Fibroblast of peridontal ligament (primary cell): ENCODE data around the gene NR3C2.
"Not testable (repeated sequence)": the region's sequence is repeated elsewhere in the genome, so short reads cannot be mapped to it uniquely, and the experiment has no call there.

Experiments used
- DNase-seq: peaks from one replicate; pipeline ENCODE4 v3.0.0-alpha.2; 2010; ENCODE audit errors: extremely low read depth

The NR3C2 gene

DNA sequence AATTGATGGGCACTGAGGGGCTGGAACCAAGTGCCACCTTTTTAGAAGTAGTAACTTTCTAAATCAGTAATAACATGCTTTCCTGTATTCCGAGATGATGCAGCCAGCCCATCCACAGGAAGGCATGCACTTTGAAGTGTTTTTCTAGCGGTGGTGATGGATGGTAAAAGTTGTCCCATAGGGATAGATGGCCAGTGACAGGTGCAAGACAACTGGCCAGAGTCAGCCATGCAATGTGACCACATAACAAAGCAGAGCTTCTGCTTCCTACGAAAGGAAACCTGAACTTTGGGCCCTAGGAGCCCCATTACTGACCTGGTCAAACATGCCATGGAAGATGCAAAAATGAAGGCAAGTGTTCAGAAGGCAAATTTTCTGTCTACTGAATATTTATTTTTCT is 72.3 kb downstream of the NR3C2 start:
- DNase-seq = no peak

- DNase-seq = no peak
Observed at GRCh38 chr4:148367756-148368155, 74.5 kb downstream of the NR3C2 start.

DNA sequence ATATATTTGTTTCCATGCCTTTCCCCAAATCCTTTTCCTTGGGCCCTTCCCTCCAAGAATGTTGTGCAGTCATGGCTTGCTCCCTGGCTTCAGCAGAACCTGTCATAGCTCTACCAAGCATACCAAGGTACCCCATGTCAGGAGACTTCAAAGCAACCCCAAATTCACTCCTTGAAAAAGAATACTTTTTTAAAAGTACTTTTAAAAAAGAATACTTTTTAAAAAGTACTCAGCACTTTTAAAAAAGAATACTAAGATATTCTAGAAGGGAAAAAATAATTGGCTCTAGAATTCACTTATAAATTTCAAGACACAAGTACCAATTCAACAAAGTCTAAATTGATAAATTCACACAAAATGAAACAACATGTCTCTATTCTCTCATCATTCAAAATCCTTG is 76.0 kb downstream of the NR3C2 start:
- no peak for DNase-seq

DNA sequence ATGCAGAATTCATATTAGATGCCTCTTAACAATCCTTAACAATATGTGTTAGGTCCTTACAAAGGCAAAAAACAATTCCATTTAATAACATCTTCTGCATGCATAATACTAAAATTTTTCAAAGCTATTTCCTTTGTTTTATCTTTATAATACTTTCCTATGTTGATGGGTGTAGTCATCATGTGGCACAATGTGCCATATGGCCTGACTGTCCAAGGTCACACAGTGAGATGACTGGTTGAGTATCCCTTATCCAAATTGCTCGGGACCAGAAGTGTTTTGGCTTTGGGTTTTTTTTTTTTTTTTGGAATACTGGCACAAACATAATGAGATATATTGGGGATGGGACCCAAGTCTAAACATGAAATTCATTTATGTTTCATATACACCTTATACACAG is 77.7 kb downstream of the NR3C2 start:
- DNase-seq = no peak

GRCh38 chr4:148359769-148360168 is 82.4 kb downstream of the NR3C2 start:
- no peak for DNase-seq

GRCh38 chr4:148355442-148356123 is 86.6 kb downstream of the NR3C2 start:
- DNase-seq = no peak

DNA sequence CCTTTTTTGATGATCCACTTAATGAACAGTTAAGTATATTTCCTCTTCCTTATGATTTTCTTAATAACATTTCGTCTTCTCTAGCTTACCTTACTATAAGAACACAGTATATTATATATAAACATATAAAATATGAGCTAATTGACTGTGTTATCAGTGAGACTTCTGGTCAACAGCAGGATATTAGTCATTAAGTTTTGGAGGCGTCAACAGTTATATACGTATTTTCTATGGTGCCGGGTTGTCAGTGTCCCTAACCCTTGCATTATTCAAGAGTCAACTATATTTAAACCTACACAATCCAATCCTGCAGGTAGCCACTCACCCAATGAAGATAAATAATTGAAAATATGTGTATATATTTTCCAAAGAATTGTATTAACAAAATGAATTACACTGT is 88.0 kb downstream of the NR3C2 start:
- DNase-seq = no peak

GRCh38 chr4:148353571-148353970 is 88.6 kb downstream of the NR3C2 start:
- no peak for DNase-seq

DNA sequence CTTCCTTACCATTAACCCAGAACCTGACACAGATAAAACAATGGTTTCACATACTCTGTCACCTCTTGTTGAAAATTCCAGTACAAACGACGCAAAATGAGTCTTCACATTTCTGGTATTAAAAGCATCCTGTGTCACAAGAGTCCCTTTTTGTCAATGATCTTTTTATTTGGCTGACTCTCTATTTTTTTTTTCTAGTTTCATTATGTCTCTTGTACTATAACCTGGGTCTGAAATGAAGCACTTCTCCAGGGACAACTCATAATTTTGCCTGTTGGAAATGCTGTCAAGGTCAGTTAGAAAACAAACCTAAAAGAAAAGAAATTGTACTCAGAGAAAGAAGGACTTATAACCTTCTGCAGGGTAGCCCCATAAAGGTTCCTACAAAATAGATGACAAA is 93.1 kb downstream of the NR3C2 start:
- DNase-seq = no peak

GRCh38 chr4:148346657-148347056 is 95.6 kb downstream of the NR3C2 start:
- no peak for DNase-seq

DNA sequence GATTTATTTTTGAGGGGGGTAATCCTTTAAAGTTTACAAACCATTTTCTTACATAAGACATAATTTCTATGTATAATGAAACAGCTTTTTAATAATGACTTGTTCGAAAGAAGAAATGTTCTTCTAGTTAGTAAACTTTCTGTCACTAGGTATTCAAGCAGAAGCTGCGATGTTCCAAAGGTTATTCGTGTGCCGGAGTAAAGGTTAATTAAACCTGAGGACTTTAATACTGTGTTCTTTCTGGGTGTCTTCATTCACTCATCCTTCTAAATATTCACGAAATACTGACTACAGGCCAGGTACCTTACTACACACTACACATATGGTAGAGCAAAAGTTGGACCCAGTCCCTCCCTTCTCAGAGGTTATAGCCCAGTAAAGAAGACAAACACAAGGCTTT is 96.7 kb downstream of the NR3C2 start:
- no peak for DNase-seq

GRCh38 chr4:148344941-148345340 is 97.3 kb downstream of the NR3C2 start:
- no peak for DNase-seq

GRCh38 chr4:148344352-148344751 is 97.9 kb downstream of the NR3C2 start:
- DNase-seq = no peak

- no peak for DNase-seq
Observed at GRCh38 chr4:148341980-148342800, 100.0 kb downstream of the NR3C2 start.

- DNase-seq = no peak
Observed at GRCh38 chr4:148335133-148335532, 107.1 kb downstream of the NR3C2 start.

- DNase-seq = no peak
Observed at GRCh38 chr4:148333265-148333664, 108.9 kb downstream of the NR3C2 start.

DNA sequence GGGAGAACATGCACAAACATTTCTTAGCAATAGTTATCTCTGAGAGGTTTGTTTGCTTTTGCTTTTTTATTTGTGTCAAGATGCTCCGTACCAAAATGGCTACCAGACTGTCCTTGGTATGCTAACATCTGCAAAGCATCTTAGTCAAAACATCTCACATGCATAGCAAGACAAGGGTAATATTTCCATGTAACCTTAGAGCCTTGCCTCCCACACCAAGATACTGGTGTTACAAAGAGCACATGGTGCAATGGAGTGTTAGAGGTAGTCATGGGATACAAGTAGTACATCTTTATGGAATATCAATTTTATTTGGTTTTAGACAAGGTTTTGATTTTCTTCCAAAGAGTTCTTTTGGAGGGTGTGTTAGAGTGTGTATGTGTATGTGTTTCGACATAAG is 109.7 kb downstream of the NR3C2 start:
- DNase-seq = no peak

DNA sequence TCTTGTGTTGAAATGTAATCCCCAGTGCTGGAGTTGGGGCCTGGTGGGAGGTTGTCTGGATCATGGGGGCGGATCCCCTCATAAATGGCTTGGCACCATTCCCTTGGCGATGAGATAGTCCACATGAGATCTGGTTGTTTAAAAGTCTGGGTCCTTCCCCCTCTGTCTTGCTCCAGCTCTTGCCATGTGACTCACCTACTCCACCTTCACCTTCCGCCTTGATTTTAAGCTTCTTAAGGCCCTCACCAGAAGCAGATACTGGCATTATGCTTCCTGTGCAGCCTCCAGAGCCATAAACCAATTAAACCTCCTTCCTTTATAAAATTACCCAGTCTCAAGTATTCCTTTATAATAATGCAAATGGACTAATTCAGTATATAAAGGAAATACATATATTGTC is 111.5 kb downstream of the NR3C2 start:
- DNase-seq = no peak

DNA sequence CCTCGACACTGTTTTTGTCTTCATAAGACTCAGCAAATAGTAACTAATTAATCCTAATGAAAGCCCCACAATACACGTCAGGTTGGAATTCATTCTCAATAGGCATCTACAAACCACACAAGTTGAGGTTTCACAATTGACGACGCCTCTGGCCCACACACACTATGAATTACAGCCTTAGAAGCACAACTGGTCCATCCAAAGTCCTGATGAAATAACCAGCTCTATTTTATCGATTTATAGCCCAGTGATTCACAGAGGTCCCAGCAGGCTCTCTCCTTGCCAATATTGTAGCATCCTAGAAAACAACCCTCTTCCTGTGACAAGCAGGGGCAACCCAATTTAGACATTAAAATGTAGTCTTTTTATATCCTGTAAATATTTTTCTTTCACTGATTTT is 112.1 kb downstream of the NR3C2 start:
- no peak for DNase-seq

DNA sequence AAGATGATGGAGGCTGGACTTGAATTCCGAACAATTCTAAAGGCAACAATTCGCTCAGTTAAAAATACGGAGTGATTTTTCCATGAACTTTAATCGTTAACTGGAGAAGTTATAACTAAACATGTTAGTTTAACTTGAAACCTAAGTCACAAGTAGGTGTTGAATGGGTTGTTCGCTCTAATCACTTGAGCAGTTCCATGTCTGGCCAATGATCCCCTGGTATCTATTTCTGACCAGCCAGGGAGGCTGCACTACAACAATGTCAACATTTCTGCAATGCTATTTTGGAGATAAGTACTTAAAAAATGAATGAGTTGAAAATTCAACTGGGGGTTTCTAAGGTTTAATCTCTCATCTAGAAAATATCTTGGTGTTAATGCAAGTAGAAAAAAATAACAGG is 112.5 kb downstream of the NR3C2 start:
- DNase-seq = no peak

GRCh38 chr4:148327683-148328082 is 114.5 kb downstream of the NR3C2 start:
- DNase-seq = no peak

DNA sequence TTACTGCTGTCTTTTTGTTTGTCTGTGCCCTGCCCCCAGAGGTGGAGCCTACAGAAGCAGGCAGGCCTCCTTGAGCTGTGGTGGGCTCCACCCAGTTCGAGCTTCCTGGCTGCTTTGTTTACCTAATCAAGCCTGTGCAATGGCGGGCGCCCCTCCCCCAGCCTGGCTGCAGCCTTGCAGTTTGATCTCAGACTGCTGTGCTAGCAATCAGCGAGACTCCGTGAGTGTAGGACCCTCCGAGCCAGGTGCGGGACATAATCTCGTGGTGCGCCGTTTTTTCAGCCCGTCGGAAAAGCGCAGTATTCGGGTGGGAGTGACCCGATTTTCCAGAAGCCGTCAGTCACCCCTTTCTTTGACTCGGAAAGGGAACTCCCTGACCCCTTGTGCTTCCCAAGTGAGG is 118.9 kb downstream of the NR3C2 start:
- not testable (repeated sequence) for DNase-seq

DNA sequence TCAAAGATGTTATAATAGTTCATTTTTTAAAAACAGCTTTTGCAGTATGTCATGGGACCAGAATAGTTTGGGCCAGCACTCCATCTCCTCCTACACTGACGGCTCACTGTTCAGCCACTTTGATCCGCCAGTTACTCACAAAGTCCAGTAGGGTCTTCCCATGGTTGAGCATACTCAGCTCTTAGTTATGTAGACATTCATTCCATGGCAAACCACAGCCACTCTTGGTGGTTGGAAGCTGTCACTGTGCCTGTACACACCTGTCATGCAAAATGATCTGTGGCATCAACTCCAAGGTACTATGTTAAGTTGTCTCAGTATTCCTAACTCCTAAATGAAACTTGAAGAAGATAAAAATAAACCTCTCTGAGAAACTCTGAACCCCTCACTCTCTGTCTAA is 127.2 kb downstream of the NR3C2 start:
- no peak for DNase-seq
